AG08396 (cell line): Measurements from ENCODE around the gene SCML2.
"Not testable (repeated sequence)": the region's sequence is repeated elsewhere in the genome, so short reads cannot be mapped to it uniquely, and the experiment has no call there.

Source experiments
- DNase-seq: peaks from one replicate; pipeline ENCODE4 v3.0.0; 2012; ENCODE audit warnings: low spot score, mixed read lengths

SCML2 gene

GRCh38 chrX:18271725-18272124 lies 82.8 kb downstream of the SCML2 start:
- DNase-seq: no peak

- no peak for DNase-seq
Observed at GRCh38 chrX:18271309-18271708, 83.2 kb downstream of the SCML2 start.

- DNase-seq: no peak
Observed at GRCh38 chrX:18255059-18255458, 99.4 kb downstream of the SCML2 start.

- DNase-seq: no peak
Observed at GRCh38 chrX:18252644-18253359, 101.7 kb downstream of the SCML2 start.

GRCh38 chrX:18229646-18230045 lies 124.8 kb downstream of the SCML2 start:
- not testable (repeated sequence) for DNase-seq

GRCh38 chrX:18228069-18228468 lies 126.4 kb downstream of the SCML2 start:
- DNase-seq: no peak

GRCh38 chrX:18227458-18227857 lies 127.0 kb downstream of the SCML2 start:
- no peak for DNase-seq

GRCh38 chrX:18220786-18221185 lies 133.7 kb downstream of the SCML2 start, which contains the start of gene BEND2:
Gene BEND2, minus strand, starts transcription at chrX:18220886. Its CDS starts 136 bp downstream, at chrX:18220750.
- DNase-seq: no peak

- no peak for DNase-seq
Observed at GRCh38 chrX:18210470-18210869, 144.0 kb downstream of the SCML2 start.

- no peak for DNase-seq
Observed at GRCh38 chrX:18206657-18207056, 147.8 kb downstream of the SCML2 start.

- DNase-seq: no peak
Observed at GRCh38 chrX:18203631-18204030, 150.9 kb downstream of the SCML2 start.

GRCh38 chrX:18194688-18195087 lies 159.8 kb downstream of the SCML2 start:
- DNase-seq: no peak
